Prostate gland (tissue), 2 donors: ENCODE results near the gene USP34.

Source experiments
- POLR2AphosphoS5 ChIP-seq: sonication (generic); formaldehyde crosslinking; IDR thresholded peaks from one replicate; pipeline ENCODE4 v1.6.1; 2017; ENCODE audit warnings: antibody characterized with exemption
- TF ChIP-seq, protein P1 (sequence below), 4 experiments: fragments of 200-600 bp in 2 of 4; fragments of 450-650 bp in 2 of 4; sonication (generic) in 2 of 4; IDR thresholded peaks; 1 replicate in 3 of 4; 2 replicates in 1 of 4; pipeline ENCODE4 v1.5.1; 2016 to 2019; ENCODE audit warnings: antibody characterized with exemption in 4 of 4, mild to moderate bottlenecking in 2 of 4, moderate library complexity in 2 of 4

DNA sequence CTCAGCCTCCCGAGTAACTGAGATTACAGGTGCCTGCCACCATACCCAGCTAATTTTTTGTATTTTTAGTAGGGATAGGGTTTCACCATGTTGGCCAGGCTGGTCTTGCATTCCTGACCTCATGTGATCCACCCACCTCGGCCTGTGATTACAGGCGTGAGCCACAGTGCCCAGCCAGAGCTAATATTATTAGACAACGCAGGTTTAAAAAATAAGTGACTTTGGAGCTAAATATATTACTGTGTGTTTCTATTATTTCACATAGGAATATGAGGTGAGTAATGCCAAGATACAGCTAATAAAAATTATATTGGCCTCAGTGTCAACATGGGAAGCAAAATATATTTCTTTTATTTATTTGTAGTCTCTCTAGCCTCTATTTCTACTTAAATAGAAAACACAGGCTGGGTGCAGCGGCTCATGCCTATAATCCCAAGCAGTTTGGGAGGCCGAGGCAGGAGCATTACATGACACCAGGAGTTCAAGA, 188.7 kb downstream of the USP34 start:
- TF ChIP-seq, protein P1, sequence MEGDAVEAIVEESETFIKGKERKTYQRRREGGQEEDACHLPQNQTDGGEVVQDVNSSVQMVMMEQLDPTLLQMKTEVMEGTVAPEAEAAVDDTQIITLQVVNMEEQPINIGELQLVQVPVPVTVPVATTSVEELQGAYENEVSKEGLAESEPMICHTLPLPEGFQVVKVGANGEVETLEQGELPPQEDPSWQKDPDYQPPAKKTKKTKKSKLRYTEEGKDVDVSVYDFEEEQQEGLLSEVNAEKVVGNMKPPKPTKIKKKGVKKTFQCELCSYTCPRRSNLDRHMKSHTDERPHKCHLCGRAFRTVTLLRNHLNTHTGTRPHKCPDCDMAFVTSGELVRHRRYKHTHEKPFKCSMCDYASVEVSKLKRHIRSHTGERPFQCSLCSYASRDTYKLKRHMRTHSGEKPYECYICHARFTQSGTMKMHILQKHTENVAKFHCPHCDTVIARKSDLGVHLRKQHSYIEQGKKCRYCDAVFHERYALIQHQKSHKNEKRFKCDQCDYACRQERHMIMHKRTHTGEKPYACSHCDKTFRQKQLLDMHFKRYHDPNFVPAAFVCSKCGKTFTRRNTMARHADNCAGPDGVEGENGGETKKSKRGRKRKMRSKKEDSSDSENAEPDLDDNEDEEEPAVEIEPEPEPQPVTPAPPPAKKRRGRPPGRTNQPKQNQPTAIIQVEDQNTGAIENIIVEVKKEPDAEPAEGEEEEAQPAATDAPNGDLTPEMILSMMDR (IDR thresholded peaks at IDR 0.05): no peak
- peak; percentile 32 for TF ChIP-seq POLR2AphosphoS5
